ENCODE results near the gene PLBD1. TPM values are rescaled to one million over a fixed set of nuclear protein-coding genes. Genes with fewer than 3 reads are reported as not detected.
A peak's percentile ranks its signal among the peaks of the same experiment; 100 is the strongest.

PLBD1 gene
- total RNA-seq, 1 experiment from 2014 or later = 13.8 TPM

GRCh38 chr12:14564336-14564959 is 3.2 kb downstream of the PLBD1 start:
- DNase-seq = peak in 1 of 2 experiments; percentile 17
- no peaks in the 10 kb centered on the region for H3K36me3 ChIP-seq (ENCODE audit: low read depth)
- intact Hi-C loops (cut with micrococcal nuclease; ENCODE audit: unreplicated experiment) = no loop called here
- H4K20me1 ChIP-seq (ENCODE audit: insufficient read depth) = no peaks in the 10 kb centered on the region
- no peaks in the 10 kb centered on the region for H3K4me1 ChIP-seq (replicated peaks; ENCODE audit: insufficient read depth)
- H3K27ac ChIP-seq = no peak overlapping the region
- ChIA-PET CTCF (no interaction called here), POLR2A (ENCODE audit: unreplicated experiment) (no interaction called here)
- no peaks in the 10 kb centered on the region for H3K79me2 ChIP-seq (ENCODE audit: low read depth)
- no peaks in the 10 kb centered on the region; the same call in 1 of the 2 replicates for H3F3A ChIP-seq (ENCODE audit: insufficient read depth, low read depth)
- H2AFZ ChIP-seq = no peak overlapping the region
- TF ChIP-seq EZH2 (IDR thresholded peaks at IDR 0.05; ENCODE audit: low read depth) = no peak
- no peak for TF ChIP-seq CTCF (conservative IDR thresholded peaks at IDR 0.05)
- H3K9me3 ChIP-seq (ENCODE audit: insufficient read depth, low read depth) = no peaks in the 10 kb centered on the region
- no TSS peak for BruUV-seq (replicated peaks)
- H3K9me2 ChIP-seq (ENCODE audit: insufficient read depth) = no peaks in the 10 kb centered on the region
- H3K4me3 ChIP-seq = no peak overlapping the region
- H3K27me3 ChIP-seq (ENCODE audit: insufficient read depth, low read depth) = no peaks in the 10 kb centered on the region
- H3K4me2 ChIP-seq = no peak overlapping the region

GRCh38 chr12:14563046-14563445 is 4.6 kb downstream of the PLBD1 start:
- intact Hi-C loops (cut with micrococcal nuclease; ENCODE audit: unreplicated experiment) = no loop called here
- H2AFZ ChIP-seq = no peak overlapping the region
- no peaks in the 10 kb centered on the region; the same call in 1 of the 2 replicates for H3F3A ChIP-seq (ENCODE audit: insufficient read depth, low read depth)
- H3K36me3 ChIP-seq (ENCODE audit: low read depth) = no peaks in the 10 kb centered on the region
- no peak overlapping the region for H3K4me2 ChIP-seq
- H3K9me2 ChIP-seq (ENCODE audit: insufficient read depth) = no peaks in the 10 kb centered on the region
- TF ChIP-seq CTCF (conservative IDR thresholded peaks at IDR 0.05) = no peak
- no peak for TF ChIP-seq EZH2 (IDR thresholded peaks at IDR 0.05; ENCODE audit: low read depth)
- H3K4me3 ChIP-seq = no peak overlapping the region
- H3K9me3 ChIP-seq (ENCODE audit: insufficient read depth, low read depth) = no peaks in the 10 kb centered on the region
- CTCF ChIA-PET = no interaction called here
- no peaks in the 10 kb centered on the region for H3K4me1 ChIP-seq (replicated peaks; ENCODE audit: insufficient read depth)
- no TSS peak for BruUV-seq (replicated peaks)
- POLR2A ChIA-PET (ENCODE audit: unreplicated experiment) = no interaction called here
- H4K20me1 ChIP-seq (ENCODE audit: insufficient read depth) = no peaks in the 10 kb centered on the region
- H3K27ac ChIP-seq = no peak overlapping the region
- no peaks in the 10 kb centered on the region for H3K27me3 ChIP-seq (ENCODE audit: insufficient read depth, low read depth)
- H3K79me2 ChIP-seq (ENCODE audit: low read depth) = no peaks in the 10 kb centered on the region
- DNase-seq = no peak

- POLR2A ChIA-PET (ENCODE audit: unreplicated experiment) = no interaction called here
- Histone ChIP-seq H3K27me3 (ENCODE audit: insufficient read depth, low read depth) (no peaks in the 10 kb centered on the region), H2AFZ (no peak overlapping the region), H3K4me3 (no peak overlapping the region), H3K9me2 (ENCODE audit: insufficient read depth) (no peaks in the 10 kb centered on the region), H4K20me1 (ENCODE audit: insufficient read depth) (no peaks in the 10 kb centered on the region), H3K79me2 (ENCODE audit: low read depth) (no peaks in the 10 kb centered on the region), H3K4me1 (replicated peaks; ENCODE audit: insufficient read depth) (no peaks in the 10 kb centered on the region), H3K9me3 (ENCODE audit: insufficient read depth, low read depth) (no peaks in the 10 kb centered on the region), H3K4me2 (no peak overlapping the region), H3F3A (ENCODE audit: insufficient read depth, low read depth) (no peaks in the 10 kb centered on the region; the same call in 1 of the 2 replicates), H3K36me3 (ENCODE audit: low read depth) (no peaks in the 10 kb centered on the region), H3K27ac (no peak overlapping the region)
- no TSS peak for BruUV-seq (replicated peaks)
- DNase-seq = no peak
- TF ChIP-seq EZH2 (IDR thresholded peaks at IDR 0.05; ENCODE audit: low read depth) (no peak), CTCF (conservative IDR thresholded peaks at IDR 0.05) (no peak)
- CTCF ChIA-PET = interaction anchor here (0.5 kb wide), 1 partner anchor 455 kb away, joined by 3 read pairs; no protein-coding TSS in a partner anchor
- intact Hi-C loops (cut with micrococcal nuclease; ENCODE audit: unreplicated experiment) = no loop called here
Observed at GRCh38 chr12:14562279-14562678, 5.4 kb downstream of the PLBD1 start.
